Mammary epithelial cell (primary cell): Measurements from ENCODE around the gene TTC23.

Source experiments
- CTCF ChIP-seq, 2 donors: IDR thresholded peaks in 1 of 2; conservative IDR thresholded peaks in 1 of 2; 2 replicates each; pipeline ENCODE4 v1.5.1; 2011 to 2012; ENCODE audit warnings: inconsistent platforms in 2 of 2, low read length in 2 of 2, mild to moderate bottlenecking in 2 of 2, control low read depth in 1 of 2, low read depth in 1 of 2; ENCODE audit not compliant: insufficient read depth in 1 of 2; ENCODE audit errors: extremely low read depth in 1 of 2
- EZH2 ChIP-seq: IDR thresholded peaks from 2 replicates; pipeline ENCODE4 v1.6.1; 2012; ENCODE audit warnings: low read length, inconsistent platforms, borderline replicate concordance

- TF ChIP-seq CTCF (conservative IDR thresholded peaks at IDR 0.05 in 1 of 2, IDR thresholded peaks at IDR 0.05 in 1 of 2; ENCODE audit: extremely low read depth in 1 of 2, insufficient read depth in 1 of 2, low read depth in 1 of 2, low read length in 2 of 2) (no peak), EZH2 (no peak)
Measured at GRCh38 chr15:99125061-99125891, 124.1 kb downstream of the TTC23 start.
